ENCODE data around the gene SCN3B.
A peak's percentile ranks its signal among the peaks of the same experiment; 100 is the strongest.
"Not testable (repeated sequence)": the region's sequence is repeated elsewhere in the genome, so short reads cannot be mapped to it uniquely, and the experiment has no call there.

Gene SCN3B

DNA sequence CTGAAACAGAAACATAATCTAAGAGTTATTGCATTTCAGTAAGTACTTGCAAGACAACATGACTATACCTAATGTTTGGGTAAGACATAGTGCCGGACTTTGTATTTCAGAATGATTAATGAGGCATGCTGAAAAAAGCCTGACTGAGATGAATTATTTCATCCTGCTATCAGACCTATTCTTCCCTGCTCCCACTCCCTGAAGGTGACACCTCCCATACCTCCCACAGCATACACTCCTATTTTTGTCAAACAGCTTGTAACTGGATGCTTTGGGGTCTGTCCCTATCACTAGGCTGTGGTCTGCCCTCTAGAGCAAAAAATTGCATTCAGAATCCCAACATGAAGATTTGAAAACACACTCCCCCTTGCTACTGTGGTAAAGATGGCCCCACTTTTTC is 10.9 kb upstream of the SCN3B start:
- no peak for DNase-seq (ENCODE audit: low spot score)
- Histone ChIP-seq H3K4me3 (ENCODE audit: low read length in 2 of 2) (no peak overlapping the region), H3K9ac (ENCODE audit: low read depth, low read length, poor library complexity) (no peak overlapping the region), H3K18ac (ENCODE audit: low read length) (no peak overlapping the region), H3K9me3 (replicated peaks in 1 of 2; ENCODE audit: control insufficient read depth in 2 of 2, insufficient read depth in 1 of 2, low read depth in 1 of 2, low read length in 2 of 2) (no peaks in the 10 kb centered on the region), H4K8ac (ENCODE audit: low read depth, low read length) (no peak overlapping the region), H2BK120ac (ENCODE audit: low read depth, low read length) (no peak overlapping the region), H2BK5ac (ENCODE audit: low read length) (no peak overlapping the region), H2AFZ (ENCODE audit: low read length) (no peak overlapping the region), H2AK5ac (ENCODE audit: low read depth, low read length) (no peak overlapping the region), H3K79me1 (ENCODE audit: low read depth, low read length) (no peaks in the 10 kb centered on the region), H3K23ac (ENCODE audit: low read depth, low read length, poor library complexity) (no peak overlapping the region), H3K4ac (ENCODE audit: low read length) (no peak overlapping the region), H3K36me3 (replicated peaks in 1 of 2; ENCODE audit: control insufficient read depth in 2 of 2, insufficient read depth in 2 of 2, low read length in 2 of 2) (no peaks in the 10 kb centered on the region), H2BK12ac (ENCODE audit: low read length) (no peak overlapping the region), H3K4me2 (ENCODE audit: insufficient read depth, low read length, poor library complexity, severe bottlenecking) (no peak overlapping the region), H3K4me1 (ENCODE audit: control insufficient read depth in 2 of 2, insufficient read depth in 1 of 2, low read depth in 1 of 2, low read length in 2 of 2) (peaks cover 0 to 3% of the 10 kb centered on the region in 2 donors), H2BK15ac (ENCODE audit: low read length) (no peak overlapping the region), H3K27me3 (ENCODE audit: control insufficient read depth in 3 of 3, insufficient read depth in 3 of 3, low read depth in 1 of 3, low read length in 3 of 3) (peaks cover 0 to 10% (median 0%) of the 10 kb centered on the region in 3 experiments), H4K91ac (ENCODE audit: low read depth, low read length, poor library complexity) (no peak overlapping the region), H3K14ac (ENCODE audit: low read length) (no peak overlapping the region), H3K27ac (replicated peaks; ENCODE audit: low read length) (no peak overlapping the region)
- WGBS, 2 donors (ENCODE audit: extremely low coverage in 2 of 2, insufficient read length in 2 of 2, insufficient replicate concordance in 1 of 2), result no CpG with 5 or more reads among the region's 1 CpG

DNA sequence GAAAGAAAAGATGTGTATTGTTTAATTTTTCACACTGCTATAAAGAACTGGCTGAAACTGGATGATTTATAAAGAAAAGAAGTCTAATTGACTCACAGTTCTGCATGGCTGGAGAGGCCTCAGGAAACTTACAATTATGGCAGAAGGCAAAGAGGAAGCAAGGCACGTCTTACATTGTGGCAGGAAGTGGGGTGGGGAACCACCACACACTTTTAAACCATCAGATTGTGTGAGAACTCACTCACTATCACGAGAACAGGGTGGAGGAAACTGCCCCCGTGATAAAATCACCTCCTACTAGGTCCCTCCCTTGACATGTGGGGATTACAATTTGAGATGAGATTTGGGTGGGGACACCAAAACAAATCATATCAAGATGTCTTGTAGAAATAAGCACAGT is 5.5 kb upstream of the SCN3B start:
- H3K18ac ChIP-seq (ENCODE audit: low read length); H3K9me3 ChIP-seq (replicated peaks in 1 of 2; ENCODE audit: control insufficient read depth in 2 of 2, insufficient read depth in 1 of 2, low read depth in 1 of 2, low read length in 2 of 2); H3K14ac ChIP-seq (ENCODE audit: low read length); H4K91ac ChIP-seq (ENCODE audit: low read depth, low read length, poor library complexity); H2AK5ac ChIP-seq (ENCODE audit: low read depth, low read length); H3K36me3 ChIP-seq (replicated peaks in 1 of 2; ENCODE audit: control insufficient read depth in 2 of 2, insufficient read depth in 2 of 2, low read length in 2 of 2); H2BK5ac ChIP-seq (ENCODE audit: low read length); H3K27ac ChIP-seq (replicated peaks; ENCODE audit: low read length); H3K79me1 ChIP-seq (ENCODE audit: low read depth, low read length); H2BK12ac ChIP-seq (ENCODE audit: low read length); H2BK15ac ChIP-seq (ENCODE audit: low read length); H3K4me3 ChIP-seq (ENCODE audit: low read length in 2 of 2); H2BK120ac ChIP-seq (ENCODE audit: low read depth, low read length); H3K4me2 ChIP-seq (ENCODE audit: insufficient read depth, low read length, poor library complexity, severe bottlenecking); H2AFZ ChIP-seq (ENCODE audit: low read length); H3K4ac ChIP-seq (ENCODE audit: low read length); H3K23ac ChIP-seq (ENCODE audit: low read depth, low read length, poor library complexity); DNase-seq (ENCODE audit: low spot score); H3K4me1 ChIP-seq (ENCODE audit: control insufficient read depth in 2 of 2, insufficient read depth in 1 of 2, low read depth in 1 of 2, low read length in 2 of 2); H3K9ac ChIP-seq (ENCODE audit: low read depth, low read length, poor library complexity); H4K8ac ChIP-seq (ENCODE audit: low read depth, low read length): not testable (repeated sequence)
- no CpG with 5 or more reads among the region's 3 CpGs for WGBS, 2 donors (ENCODE audit: extremely low coverage in 2 of 2, insufficient read length in 2 of 2, insufficient replicate concordance in 1 of 2)
- peaks cover 0 to 26% (median 2%) of the 10 kb centered on the region in 3 experiments for H3K27me3 ChIP-seq (ENCODE audit: control insufficient read depth in 3 of 3, insufficient read depth in 3 of 3, low read depth in 1 of 3, low read length in 3 of 3)

DNA sequence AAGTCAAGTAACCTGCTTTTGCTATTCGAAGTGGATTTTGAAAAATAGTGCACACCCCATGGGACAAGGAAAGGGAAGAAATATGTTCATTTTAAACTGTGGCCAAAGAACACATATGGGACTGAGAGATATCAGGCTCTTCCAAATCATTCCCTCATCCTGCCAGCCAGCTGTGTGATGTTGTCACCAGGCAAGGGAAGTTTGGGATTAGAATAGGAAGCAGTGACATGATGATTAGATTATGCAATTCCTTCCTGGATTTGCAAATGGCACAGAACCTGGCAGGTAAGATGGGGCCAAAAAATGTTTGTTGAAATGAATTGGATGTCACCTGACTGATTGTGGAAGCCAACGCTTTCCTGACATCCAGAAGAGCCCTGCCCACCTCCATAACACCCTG is 4.9 kb upstream of the SCN3B start:
- no peak overlapping the region for H2BK120ac ChIP-seq (ENCODE audit: low read depth, low read length)
- H3K27ac ChIP-seq (replicated peaks; ENCODE audit: low read length), result no peak overlapping the region
- no CpG with 5 or more reads among the region's 2 CpGs for WGBS, 2 donors (ENCODE audit: extremely low coverage in 2 of 2, insufficient read length in 2 of 2, insufficient replicate concordance in 1 of 2)
- no peak overlapping the region for H2BK12ac ChIP-seq (ENCODE audit: low read length)
- H2BK15ac ChIP-seq (ENCODE audit: low read length), result no peak overlapping the region
- H3K23ac ChIP-seq (ENCODE audit: low read depth, low read length, poor library complexity), result no peak overlapping the region
- H3K18ac ChIP-seq (ENCODE audit: low read length), result no peak overlapping the region
- H3K27me3 ChIP-seq (ENCODE audit: control insufficient read depth in 3 of 3, insufficient read depth in 3 of 3, low read depth in 1 of 3, low read length in 3 of 3), result peaks cover 0 to 31% (median 2%) of the 10 kb centered on the region in 3 experiments
- H3K14ac ChIP-seq (ENCODE audit: low read length), result no peak overlapping the region
- H4K91ac ChIP-seq (ENCODE audit: low read depth, low read length, poor library complexity), result no peak overlapping the region
- no peak overlapping the region for H3K4me2 ChIP-seq (ENCODE audit: insufficient read depth, low read length, poor library complexity, severe bottlenecking)
- no peaks in the 10 kb centered on the region for H3K79me1 ChIP-seq (ENCODE audit: low read depth, low read length)
- H2BK5ac ChIP-seq (ENCODE audit: low read length), result no peak overlapping the region
- H3K9ac ChIP-seq (ENCODE audit: low read depth, low read length, poor library complexity), result no peak overlapping the region
- H4K8ac ChIP-seq (ENCODE audit: low read depth, low read length), result no peak overlapping the region
- H3K4me1 ChIP-seq (ENCODE audit: control insufficient read depth in 2 of 2, insufficient read depth in 1 of 2, low read depth in 1 of 2, low read length in 2 of 2), result peaks cover 2 to 4% of the 10 kb centered on the region in 2 donors
- no peaks in the 10 kb centered on the region for H3K36me3 ChIP-seq (replicated peaks in 1 of 2; ENCODE audit: control insufficient read depth in 2 of 2, insufficient read depth in 2 of 2, low read length in 2 of 2)
- H3K4me3 ChIP-seq (ENCODE audit: low read length in 2 of 2), result no peak overlapping the region
- no peak overlapping the region for H3K4ac ChIP-seq (ENCODE audit: low read length)
- no peak overlapping the region for H2AK5ac ChIP-seq (ENCODE audit: low read depth, low read length)
- no peaks in the 10 kb centered on the region for H3K9me3 ChIP-seq (replicated peaks in 1 of 2; ENCODE audit: control insufficient read depth in 2 of 2, insufficient read depth in 1 of 2, low read depth in 1 of 2, low read length in 2 of 2)
- DNase-seq (ENCODE audit: low spot score), result no peak
- no peak overlapping the region for H2AFZ ChIP-seq (ENCODE audit: low read length)

DNA sequence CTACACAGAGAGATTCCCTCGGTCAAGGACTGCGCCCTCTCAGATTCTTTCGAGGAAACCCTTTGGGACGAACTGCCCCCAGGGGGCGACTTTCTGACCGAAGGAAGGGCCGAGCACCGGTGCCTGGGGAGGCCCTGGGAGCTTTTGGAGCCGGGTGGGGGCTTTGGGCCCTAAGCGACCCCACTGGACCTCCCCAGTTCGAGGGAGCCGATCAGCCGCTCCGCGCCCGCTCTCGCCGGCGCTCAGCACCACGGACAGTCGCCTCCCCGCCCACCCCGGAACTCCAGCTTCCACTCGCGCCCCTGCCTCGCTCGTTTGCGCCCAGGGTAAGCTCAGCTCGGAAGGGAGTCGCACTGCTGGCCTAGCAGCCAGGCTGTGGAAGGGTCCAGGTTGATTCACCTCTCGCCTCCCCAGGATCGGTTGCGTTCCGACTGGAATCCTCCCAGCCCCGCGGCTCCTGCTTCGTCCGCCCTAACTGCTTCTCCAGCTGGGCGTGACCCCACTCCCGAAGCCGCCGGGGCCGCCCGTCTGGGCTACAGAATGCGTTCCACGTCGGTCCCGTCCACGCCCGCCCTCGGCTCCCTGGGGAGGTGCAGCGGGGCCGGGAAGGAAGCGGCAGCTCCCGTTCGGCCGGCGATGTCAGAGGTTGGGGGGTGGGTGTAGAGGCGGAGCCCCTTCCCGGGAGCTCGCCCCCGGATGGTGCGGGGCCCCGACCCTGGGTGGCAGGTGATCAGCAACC is 428 bp downstream of the SCN3B start:
- H3K27ac ChIP-seq (replicated peaks; ENCODE audit: low read length), result no peak overlapping the region
- peak overlapping the region; percentile 32 for H2BK12ac ChIP-seq (ENCODE audit: low read length)
- H3K9ac ChIP-seq (ENCODE audit: low read depth, low read length, poor library complexity), result peak overlapping the region; percentile 78
- no peak overlapping the region for H3K4ac ChIP-seq (ENCODE audit: low read length)
- H3K4me2 ChIP-seq (ENCODE audit: insufficient read depth, low read length, poor library complexity, severe bottlenecking), result peak overlapping the region; percentile 100
- H3K36me3 ChIP-seq (replicated peaks in 1 of 2; ENCODE audit: control insufficient read depth in 2 of 2, insufficient read depth in 2 of 2, low read length in 2 of 2), result no peaks in the 10 kb centered on the region
- H2AK5ac ChIP-seq (ENCODE audit: low read depth, low read length), result no peak overlapping the region
- H3K14ac ChIP-seq (ENCODE audit: low read length), result no peak overlapping the region
- no peak overlapping the region for H4K91ac ChIP-seq (ENCODE audit: low read depth, low read length, poor library complexity)
- peak overlapping the region; percentile 98 for H2AFZ ChIP-seq (ENCODE audit: low read length)
- H2BK5ac ChIP-seq (ENCODE audit: low read length), result no peak overlapping the region
- peaks cover 0 to 68% (median 19%) of the 10 kb centered on the region in 3 experiments for H3K27me3 ChIP-seq (ENCODE audit: control insufficient read depth in 3 of 3, insufficient read depth in 3 of 3, low read depth in 1 of 3, low read length in 3 of 3)
- DNase-seq (ENCODE audit: low spot score), result peak; percentile 67
- H3K4me1 ChIP-seq (ENCODE audit: control insufficient read depth in 2 of 2, insufficient read depth in 1 of 2, low read depth in 1 of 2, low read length in 2 of 2), result peaks cover 3 to 4% of the 10 kb centered on the region in 2 donors
- no peak overlapping the region for H4K8ac ChIP-seq (ENCODE audit: low read depth, low read length)
- H3K4me3 ChIP-seq (ENCODE audit: low read length in 2 of 2), result peak overlapping the region; percentile 61 to 80
- peak overlapping the region; percentile 76 for H3K23ac ChIP-seq (ENCODE audit: low read depth, low read length, poor library complexity)
- H3K9me3 ChIP-seq (replicated peaks in 1 of 2; ENCODE audit: control insufficient read depth in 2 of 2, insufficient read depth in 1 of 2, low read depth in 1 of 2, low read length in 2 of 2), result no peaks in the 10 kb centered on the region
- H2BK15ac ChIP-seq (ENCODE audit: low read length), result no peak overlapping the region
- no peak overlapping the region for H2BK120ac ChIP-seq (ENCODE audit: low read depth, low read length)
- H3K79me1 ChIP-seq (ENCODE audit: low read depth, low read length), result no peaks in the 10 kb centered on the region
- peak overlapping the region; percentile 71 for H3K18ac ChIP-seq (ENCODE audit: low read length)
- WGBS, 2 donors (ENCODE audit: extremely low coverage in 2 of 2, insufficient read length in 2 of 2, insufficient replicate concordance in 1 of 2), result no CpG with 5 or more reads among the region's 64 CpGs
